Measurements from ENCODE around the gene PBRM1. TPM values are rescaled to one million over a fixed set of nuclear protein-coding genes. Genes with fewer than 3 reads are reported as not detected.
A peak's percentile ranks its signal among the peaks of the same experiment; 100 is the strongest.

PBRM1 gene
- total and polyA plus RNA-seq, 2 of the 8 experiments (the other 6 are each of a cell fraction or from before 2014, with no cell fraction given): 19.3 to 65.8 TPM

DNA sequence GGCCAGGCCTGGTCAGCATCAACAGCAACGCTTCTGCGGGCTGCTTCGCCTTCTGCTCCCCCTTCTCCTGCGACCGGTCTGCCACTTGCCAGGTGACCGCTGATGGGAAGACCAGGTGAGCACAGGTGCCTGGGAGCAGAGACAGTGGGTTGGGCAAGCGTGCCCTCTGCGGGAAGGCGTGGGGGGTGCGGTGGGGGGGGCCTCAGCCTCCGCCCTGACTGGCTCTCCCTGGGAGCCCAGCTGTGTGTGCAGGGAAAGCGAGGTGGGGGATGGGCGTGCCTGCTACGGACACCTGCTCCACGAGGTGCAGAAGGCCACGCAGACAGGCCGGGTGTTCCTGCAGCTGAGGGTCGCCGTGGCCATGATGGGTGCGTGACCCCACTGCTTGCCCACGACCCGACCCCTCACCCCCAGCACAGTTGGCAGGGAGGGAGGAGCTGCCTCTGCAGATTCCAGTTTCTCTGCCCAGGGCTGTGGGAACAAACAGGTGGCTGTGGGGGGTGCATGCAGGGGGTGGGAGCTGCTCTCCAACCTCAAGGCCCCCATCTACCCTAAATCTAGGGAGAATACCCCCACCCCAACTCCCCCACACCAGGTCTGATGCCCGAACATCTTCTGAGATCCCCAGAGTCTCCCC is 181.8 kb downstream of the PBRM1 start:
- H2BK5ac ChIP-seq (ENCODE audit: low read depth, low read length): no peak overlapping the region
- peaks cover 0 to 9% (median 5%) of the 10 kb centered on the region in 4 experiments; a peak in 4 of 7 replicates for H3K4me1 ChIP-seq (replicated peaks in 1 of 4; ENCODE audit: control insufficient read depth in 3 of 4, insufficient read depth in 4 of 4, low read length in 3 of 4)
- no peaks in the 10 kb centered on the region for H3K79me1 ChIP-seq (ENCODE audit: low read depth, low read length)
- H2BK15ac ChIP-seq (ENCODE audit: low read length): no peak overlapping the region
- H3K23me2 ChIP-seq (ENCODE audit: low read depth, low read length): no peaks in the 10 kb centered on the region
- H2BK120ac ChIP-seq (replicated peaks; ENCODE audit: low read depth, low read length): no peak overlapping the region
- TF ChIP-seq RNF2 (IDR thresholded peaks at IDR 0.05; ENCODE audit: borderline replicate concordance, low read depth, low read length, missing control alignments, poor library complexity, severe bottlenecking): no peak
- TF ChIP-seq, protein P1, sequence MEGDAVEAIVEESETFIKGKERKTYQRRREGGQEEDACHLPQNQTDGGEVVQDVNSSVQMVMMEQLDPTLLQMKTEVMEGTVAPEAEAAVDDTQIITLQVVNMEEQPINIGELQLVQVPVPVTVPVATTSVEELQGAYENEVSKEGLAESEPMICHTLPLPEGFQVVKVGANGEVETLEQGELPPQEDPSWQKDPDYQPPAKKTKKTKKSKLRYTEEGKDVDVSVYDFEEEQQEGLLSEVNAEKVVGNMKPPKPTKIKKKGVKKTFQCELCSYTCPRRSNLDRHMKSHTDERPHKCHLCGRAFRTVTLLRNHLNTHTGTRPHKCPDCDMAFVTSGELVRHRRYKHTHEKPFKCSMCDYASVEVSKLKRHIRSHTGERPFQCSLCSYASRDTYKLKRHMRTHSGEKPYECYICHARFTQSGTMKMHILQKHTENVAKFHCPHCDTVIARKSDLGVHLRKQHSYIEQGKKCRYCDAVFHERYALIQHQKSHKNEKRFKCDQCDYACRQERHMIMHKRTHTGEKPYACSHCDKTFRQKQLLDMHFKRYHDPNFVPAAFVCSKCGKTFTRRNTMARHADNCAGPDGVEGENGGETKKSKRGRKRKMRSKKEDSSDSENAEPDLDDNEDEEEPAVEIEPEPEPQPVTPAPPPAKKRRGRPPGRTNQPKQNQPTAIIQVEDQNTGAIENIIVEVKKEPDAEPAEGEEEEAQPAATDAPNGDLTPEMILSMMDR (IDR thresholded peaks at IDR 0.05; ENCODE audit: control extremely low read depth in 1 of 3, insufficient read depth in 1 of 3, low read depth in 1 of 3, low read length in 3 of 3): peak in 1 of 3 experiments; percentile 4; a peak in 1 of 4 replicates
- no peak overlapping the region for H3K4ac ChIP-seq (replicated peaks; ENCODE audit: insufficient read length, low read depth, low read length)
- H4K91ac ChIP-seq (replicated peaks; ENCODE audit: insufficient read length, low read length): no peak overlapping the region
- H3K4me3 ChIP-seq (ENCODE audit: extremely low read depth in 1 of 4, insufficient read depth in 2 of 4, low read depth in 3 of 4, low read length in 4 of 4): no peak overlapping the region
- no peak overlapping the region for H4K5ac ChIP-seq (ENCODE audit: insufficient read length, low read depth, low read length)
- CTCF ChIA-PET (ENCODE audit: partially characterized antibody): interaction anchor here (1.0 to 2.9 kb wide), 3 partner anchors 21 to 57 kb away, joined by 3 to 13 read pairs (median 5); no protein-coding TSS in a partner anchor
- no peak overlapping the region for H3K18ac ChIP-seq (ENCODE audit: extremely low read depth, low read length)
- H2BK12ac ChIP-seq (ENCODE audit: low read depth, low read length): no peak overlapping the region
- no peaks in the 10 kb centered on the region for H3K36me3 ChIP-seq (ENCODE audit: control insufficient read depth in 2 of 4, insufficient read depth in 4 of 4, low read length in 3 of 4)
- 84% methylated on average over 16 of the region's 23 CpGs; no CpG with 5 or more reads in 1 of the 2 experiments for WGBS, 2 experiments (ENCODE audit: extremely low coverage in 1 of 2, insufficient coverage in 1 of 2, insufficient read length in 1 of 2, insufficient replicate concordance in 2 of 2, low coverage in 1 of 2, low lambda C conversion rate in 2 of 2, missing lambda C conversion rate in 1 of 2)
- no peak overlapping the region for H3K9ac ChIP-seq (replicated peaks in 1 of 4; ENCODE audit: extremely low read depth in 1 of 4, low read depth in 3 of 4, low read length in 3 of 4)
- no peaks in the 10 kb centered on the region; a peak in 1 of 7 replicates for H3K27me3 ChIP-seq (replicated peaks in 1 of 4; ENCODE audit: control insufficient read depth in 3 of 4, extremely low read depth in 1 of 4, insufficient read depth in 3 of 4, low read length in 3 of 4)
- no peak for FAIRE-seq
- no peak overlapping the region for H3K4me2 ChIP-seq (ENCODE audit: insufficient read depth in 1 of 2, low read depth in 2 of 2, low read length in 2 of 2)
- H3K56ac ChIP-seq (replicated peaks; ENCODE audit: insufficient read length, low read depth, low read length): no peak overlapping the region
- peak overlapping the region; percentile 71; the same call in 1 of the 2 replicates for H4K8ac ChIP-seq (ENCODE audit: extremely low read depth, insufficient read depth, low read length)
- H3K23ac ChIP-seq (ENCODE audit: insufficient read length): no peak overlapping the region
- no peaks in the 10 kb centered on the region for H4K20me1 ChIP-seq (replicated peaks in 1 of 2; ENCODE audit: control insufficient read depth in 1 of 2, insufficient read depth in 2 of 2, low read length in 2 of 2)
- H3K79me2 ChIP-seq (ENCODE audit: control insufficient read depth in 1 of 2, insufficient read depth in 2 of 2, low read length in 2 of 2): no peaks in the 10 kb centered on the region
- no peak for DNase-seq (ENCODE audit: low read depth in 1 of 2, low spot score in 2 of 2)
- no peaks in the 10 kb centered on the region for H3K9me3 ChIP-seq (ENCODE audit: insufficient read depth in 2 of 2, low read depth in 1 of 2, low read length in 1 of 2)
- POLR2A ChIA-PET (ENCODE audit: partially characterized antibody): interaction anchor here (1.0 to 1.6 kb wide), 5 partner anchors 11 to 16 kb away, joined by 3 to 5 read pairs (median 3); no protein-coding TSS in a partner anchor
- H2AFZ ChIP-seq (ENCODE audit: low read length): no peak overlapping the region
- no peak overlapping the region for H3K27ac ChIP-seq (ENCODE audit: low read depth, low read length)
- no peak overlapping the region for H3K14ac ChIP-seq (ENCODE audit: insufficient read length)
- H2BK20ac ChIP-seq (ENCODE audit: low read length): no peak overlapping the region
- H2AK5ac ChIP-seq (ENCODE audit: low read depth, low read length): no peak overlapping the region

All from H1 (cell line).